Suppressor macrophage treated with lipopolysaccharide for 4 hours (primary cell): Measurements from ENCODE around the gene VPREB1.
A peak's percentile ranks its signal among the peaks of the same experiment; 100 is the strongest.
"Not testable (repeated sequence)": the region's sequence is repeated elsewhere in the genome, so short reads cannot be mapped to it uniquely, and the experiment has no call there.

Source experiments
- DNase-seq: peaks from one replicate; pipeline ENCODE4 v3.0.0-alpha.2; 2020

VPREB1 gene

DNA sequence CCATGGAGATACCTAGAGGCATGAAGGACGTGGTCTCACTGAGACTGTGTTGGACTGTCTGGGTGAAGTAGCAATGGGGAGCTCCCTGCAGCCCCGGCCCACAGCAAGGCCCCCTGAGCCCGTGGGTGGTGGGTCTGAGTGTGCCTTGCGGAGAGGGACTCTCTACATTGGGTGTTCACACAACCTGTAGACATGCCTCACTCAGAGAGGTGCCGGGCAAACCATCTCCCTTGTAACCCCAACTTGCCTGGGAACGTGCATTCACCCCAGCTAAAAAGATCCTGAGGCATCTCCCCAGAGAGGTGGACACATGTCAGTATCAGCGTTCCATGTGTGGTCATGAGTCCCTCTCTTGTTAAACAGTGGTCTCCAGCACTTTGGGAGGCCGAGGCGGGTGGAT, 2.1 kb downstream of the VPREB1 start:
- no peak for DNase-seq

DNA sequence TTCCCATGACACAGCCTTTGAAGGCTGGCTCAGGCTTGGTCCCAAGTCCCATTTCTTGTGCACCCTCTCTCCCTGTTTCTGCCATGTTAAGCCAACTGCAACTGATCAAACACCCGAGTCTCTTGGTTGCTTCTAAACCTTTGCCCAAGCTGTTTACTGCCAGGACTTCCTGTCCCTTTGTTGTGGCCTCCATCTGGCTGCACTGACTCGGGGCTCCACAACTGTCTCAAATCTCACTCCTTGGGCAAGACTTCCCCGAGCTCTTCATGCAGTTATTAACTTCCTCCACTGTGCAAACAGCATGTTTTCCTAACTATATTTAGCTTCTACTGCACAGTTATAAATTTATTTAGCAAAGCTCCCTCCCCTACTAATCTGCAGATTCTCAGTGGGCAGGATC, 4.3 kb downstream of the VPREB1 start:
- no peak for DNase-seq

DNA sequence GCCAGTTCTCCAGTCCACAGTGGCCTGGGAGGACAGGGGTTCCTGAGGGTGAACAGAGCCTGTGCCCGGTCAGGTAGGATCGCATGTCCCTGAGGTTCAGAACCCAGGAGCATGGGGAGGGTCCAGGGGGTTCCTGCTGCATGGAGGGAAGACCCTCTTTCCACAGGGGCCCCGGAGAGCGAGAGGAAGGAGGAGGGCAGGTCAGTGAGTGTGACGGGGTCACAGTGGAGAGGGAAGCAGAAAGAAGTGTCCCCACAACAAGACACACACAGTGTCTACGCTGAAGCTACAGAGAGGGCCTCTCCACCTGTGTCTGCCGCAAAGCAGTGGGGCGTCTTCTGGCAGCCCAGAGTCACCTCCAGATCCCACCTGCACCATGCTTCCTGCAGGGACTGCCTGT, 6.1 kb downstream of the VPREB1 start:
- not testable (repeated sequence) for DNase-seq

DNA sequence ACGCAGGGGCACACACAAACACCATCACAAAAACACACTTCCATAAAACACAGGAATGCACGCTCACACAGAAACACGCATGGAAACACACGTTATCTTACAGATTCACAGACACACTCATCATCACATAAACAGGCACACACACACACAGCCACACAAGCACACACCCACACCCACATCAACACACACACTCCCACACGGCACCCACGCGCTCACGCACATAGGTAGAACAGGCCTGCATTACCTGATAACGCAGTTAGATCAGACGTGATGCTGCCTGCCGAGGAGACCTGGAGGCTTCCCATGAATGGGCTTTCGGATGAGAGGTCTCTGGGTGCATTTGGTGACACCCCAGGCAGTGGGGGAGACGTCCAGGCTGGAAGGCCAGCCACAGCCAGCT, 11.5 kb downstream of the VPREB1 start:
- not testable (repeated sequence) for DNase-seq

DNA sequence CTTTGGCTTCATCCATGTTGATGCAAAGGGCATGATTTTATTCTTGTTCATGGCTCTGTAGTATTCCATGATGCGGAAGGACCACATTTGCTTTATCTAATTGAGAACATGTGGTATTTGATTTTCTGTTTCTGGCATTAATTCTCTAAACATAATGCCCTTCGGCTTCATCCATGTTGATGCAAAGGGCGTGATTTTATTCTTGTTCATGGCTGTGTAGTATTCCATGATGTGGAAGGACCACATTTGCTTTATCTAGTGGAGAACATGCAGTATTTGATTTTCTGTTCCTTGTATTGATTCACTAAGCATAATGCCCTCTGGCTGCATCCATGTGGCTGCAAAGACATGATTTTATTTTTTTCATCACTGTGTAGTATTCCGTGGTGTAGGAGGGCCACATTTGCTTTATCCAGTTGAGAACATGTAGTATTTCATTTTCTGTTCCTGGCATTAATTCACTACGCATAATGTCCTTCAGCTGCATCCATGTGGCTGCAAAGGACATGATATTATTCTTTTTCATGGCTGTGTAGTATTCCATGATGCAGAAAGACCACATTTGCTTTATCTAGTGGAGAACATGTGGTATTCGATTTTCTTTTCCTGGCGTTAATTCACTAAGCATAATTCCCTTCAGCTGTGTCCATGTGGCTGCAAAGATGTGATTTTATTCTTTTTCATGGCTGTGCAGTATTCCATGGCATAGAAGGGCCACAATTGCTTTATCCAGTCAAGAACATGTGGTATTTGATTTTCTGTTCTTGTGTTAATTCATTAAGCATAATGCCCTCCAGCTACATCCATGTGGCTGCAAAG, 14.2 kb downstream of the VPREB1 start:
- not testable (repeated sequence) for DNase-seq

DNA sequence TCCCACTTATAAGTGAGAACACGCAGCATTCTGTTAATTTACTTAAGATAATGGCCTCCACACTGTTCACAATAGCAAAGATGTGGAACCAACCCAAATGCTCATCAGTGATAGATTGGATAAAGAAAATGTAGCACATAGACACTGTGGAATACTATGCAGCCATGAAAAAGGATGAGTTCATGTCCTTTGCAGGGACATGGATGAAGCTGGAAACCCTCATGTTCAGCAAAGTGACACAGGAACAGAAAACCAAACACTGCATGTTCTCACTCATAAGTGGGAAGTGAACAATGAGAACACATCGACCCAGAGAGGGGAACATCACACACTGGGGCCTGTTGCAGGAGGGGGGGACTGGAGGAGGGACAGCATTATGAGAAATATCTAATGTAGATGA, 15.6 kb downstream of the VPREB1 start:
- DNase-seq, result not testable (repeated sequence)

DNA sequence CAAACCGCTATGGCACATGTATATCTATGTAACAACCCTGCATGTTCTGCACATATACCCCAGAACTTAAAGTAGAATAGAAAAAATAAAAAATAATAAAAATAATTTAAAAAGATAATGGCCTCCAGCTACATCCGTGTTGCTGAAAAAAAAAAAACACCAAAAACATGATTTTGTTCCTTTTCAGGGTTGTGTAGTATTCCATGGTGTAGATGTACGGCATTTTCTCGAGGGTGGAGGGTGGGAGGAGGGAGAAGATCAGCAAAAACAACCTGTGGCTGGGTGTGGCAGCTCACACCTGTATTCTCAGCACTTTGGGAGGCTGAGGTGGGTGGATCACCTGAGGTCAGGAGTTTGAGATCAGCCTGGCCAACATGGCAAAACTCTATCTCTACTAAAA, 16.0 kb downstream of the VPREB1 start:
- DNase-seq, result not testable (repeated sequence)

DNA sequence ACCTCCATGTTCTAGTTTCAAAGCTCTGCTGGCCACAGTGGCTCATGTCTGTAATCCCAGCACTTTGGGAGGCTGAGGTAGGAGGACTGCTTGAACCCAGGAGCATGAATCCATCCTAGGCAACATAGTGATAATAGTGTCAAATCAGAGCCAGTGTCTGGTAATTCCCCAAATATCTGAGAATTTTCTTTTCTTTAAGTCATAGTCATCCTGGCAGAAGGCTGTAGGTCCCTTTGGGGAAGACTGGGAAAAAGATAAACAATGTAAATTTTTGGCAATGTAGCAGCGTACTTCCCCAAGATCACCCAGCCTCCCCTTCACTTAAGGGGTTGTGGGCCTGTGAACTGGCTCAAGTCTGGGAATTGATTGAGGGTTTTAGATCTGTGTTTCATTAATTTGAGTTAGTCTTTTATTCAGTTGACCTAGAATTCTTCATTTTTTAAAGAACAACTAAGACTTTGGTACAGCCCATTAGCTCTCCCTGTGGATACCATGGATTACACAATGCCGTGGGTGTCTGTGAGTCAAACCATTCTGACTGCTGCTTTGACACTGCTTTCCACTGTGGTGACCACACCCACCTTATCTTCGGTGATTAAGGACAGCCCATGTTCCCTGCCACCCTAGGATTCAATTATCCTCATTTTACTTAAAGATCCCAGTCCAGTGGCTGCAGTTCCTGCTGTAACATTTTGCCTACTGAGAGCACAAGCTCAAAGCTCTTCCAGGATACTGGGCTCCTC, 17.9 kb downstream of the VPREB1 start:
- peak; percentile 60 for DNase-seq

DNA sequence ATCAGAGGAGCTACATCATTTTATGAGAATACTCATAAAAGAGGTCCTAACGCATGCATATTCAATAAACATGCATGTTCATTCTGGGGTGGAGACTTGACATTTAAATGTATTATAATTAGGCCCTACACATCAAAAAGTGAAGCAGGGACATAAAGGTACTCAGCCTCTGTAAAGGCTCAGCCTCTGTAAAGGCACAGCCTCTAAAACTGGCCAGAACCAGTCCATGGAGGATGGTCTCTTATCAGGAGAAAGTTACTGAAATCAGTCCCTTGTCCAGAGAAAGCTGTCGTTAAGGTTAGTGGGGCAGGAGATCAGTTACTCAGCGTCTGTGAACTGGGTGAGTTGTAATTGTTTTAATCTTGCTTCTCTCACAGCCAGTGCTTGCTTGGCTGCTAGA, 19.2 kb downstream of the VPREB1 start:
- DNase-seq, result not testable (repeated sequence)

DNA sequence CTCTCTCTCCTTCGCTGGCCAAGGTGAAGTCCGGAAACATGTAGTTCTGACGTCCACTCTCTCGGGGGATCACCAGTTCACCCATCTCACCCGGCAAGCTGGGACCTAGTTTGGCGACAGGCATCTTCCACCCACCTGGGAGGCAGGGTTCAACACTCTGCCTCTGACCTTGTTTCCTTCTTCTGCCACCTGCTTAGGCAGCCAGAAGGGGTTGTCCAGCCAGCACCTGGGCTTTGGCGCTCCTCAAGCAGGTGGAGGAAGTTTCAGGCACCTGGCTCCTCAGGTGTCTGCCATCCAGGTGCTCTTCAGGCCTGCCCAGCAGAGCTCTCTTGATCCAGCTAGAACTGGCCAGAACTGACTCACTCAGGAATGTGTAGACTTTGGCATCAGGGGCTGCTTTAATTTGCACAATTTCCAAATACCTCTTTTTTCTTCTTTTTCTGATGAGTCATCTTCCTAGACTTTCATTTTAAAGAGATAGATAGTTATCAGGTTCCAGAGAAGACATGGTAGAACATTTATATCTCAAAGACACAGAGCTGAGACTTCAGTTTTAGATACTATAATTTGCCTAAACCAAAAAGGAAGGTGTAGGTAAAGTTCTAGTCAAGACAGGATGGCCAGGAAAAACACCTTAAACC, 25.6 kb downstream of the VPREB1 start:
- DNase-seq, result not testable (repeated sequence)

DNA sequence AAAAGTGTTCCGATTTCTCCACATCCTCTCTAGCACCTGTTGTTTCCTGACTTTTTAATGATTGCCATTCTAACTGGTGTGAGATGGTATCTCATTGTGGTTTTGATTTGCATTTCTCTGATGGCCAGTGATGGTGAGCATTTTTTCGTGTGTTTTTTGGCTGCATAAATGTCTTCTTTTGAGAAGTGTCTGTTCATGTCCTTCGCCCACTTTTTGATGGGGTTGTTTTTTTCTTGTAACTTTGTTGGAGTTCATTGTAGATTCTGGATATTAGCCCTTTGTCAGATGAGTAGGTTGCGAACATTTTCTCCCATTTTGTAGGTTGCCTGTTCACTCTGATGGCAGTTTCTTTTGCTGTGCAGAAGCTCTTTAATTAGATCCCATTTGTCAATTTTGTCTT, 32.8 kb downstream of the VPREB1 start:
- DNase-seq, result not testable (repeated sequence)

DNA sequence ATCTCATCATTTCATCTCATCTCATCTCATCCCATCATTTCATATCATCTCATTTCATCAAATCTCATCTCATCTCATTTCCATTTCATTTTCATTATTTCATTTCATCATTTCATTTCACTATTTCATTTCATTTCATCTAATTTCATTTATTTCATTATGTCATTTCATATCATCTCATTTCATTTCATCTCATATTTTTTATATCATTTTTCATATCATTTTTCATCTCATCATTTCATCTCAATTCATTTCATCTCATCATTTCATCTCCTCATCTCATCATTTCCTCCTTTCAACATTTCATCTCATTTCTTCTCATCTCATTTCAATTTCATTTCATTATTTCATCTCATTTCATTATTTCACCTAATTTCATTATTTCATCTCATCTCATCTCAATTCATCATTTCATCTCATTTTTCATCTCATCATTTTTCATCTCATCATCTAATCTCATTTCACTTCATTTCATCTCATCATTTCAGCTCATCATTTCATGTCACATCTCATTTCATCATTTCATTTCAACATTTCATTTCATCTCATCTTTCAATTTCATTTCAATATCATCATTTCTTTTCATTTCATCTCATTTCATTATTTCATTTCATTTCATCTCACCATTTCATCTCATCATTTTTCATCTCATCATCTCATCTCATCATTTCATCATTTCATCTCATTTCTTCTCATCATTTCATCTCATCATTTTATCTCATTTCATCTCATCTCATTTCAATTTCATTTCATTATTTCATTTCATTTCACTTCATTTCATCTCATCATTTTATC, 40.6 kb downstream of the VPREB1 start:
- DNase-seq, result not testable (repeated sequence)

DNA sequence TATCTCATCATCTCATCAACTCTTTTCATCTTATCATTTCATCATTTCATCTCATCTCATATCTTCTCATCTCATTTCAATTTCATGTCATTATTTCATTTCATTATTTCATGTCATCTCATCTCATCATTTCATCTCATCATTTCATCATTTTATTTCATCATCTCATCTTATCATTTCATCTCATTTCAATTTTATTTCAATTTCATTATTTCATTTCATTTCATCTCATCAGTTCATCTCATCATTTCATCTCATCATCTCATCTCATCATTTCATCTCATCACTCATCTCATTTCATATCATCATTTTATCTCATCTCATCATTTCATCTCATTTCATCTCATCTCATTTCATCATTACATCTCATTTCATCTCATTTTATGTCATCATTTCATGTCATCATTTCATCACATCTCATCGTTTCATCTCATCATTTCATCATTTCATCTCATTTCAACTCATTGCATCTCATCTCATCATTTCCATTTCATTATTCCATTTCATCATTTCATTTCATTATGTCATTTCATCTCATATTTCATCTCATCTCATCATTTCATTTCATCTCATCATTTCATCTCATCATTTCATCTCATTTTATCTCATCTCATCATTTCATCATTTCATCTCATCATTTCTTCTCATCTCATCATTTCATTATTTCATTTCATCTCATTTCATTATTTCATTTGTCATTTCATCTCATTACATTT, 42.0 kb downstream of the VPREB1 start:
- DNase-seq, result not testable (repeated sequence)

DNA sequence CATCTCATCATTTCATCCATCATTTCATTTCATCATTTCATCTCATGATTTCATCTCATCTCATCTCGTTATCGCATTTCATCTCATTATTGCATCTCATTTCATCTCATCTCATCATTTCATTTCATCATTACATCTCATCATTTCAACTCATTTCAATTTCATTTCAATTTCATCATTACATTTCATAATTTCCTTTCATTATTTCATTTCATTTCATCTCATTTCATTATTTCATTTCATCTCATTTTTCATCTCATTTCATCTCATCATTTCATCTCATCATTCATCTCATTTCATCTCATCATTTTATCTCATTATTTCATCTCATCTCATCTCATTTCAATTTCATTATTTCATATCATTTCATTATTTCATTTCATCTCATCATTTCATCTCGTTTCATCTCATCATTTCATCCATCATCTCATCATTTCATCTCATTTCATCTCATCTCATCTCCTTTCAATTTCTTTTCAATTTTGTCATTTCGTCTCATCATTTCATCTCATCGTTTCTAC, 42.6 kb downstream of the VPREB1 start:
- DNase-seq, result not testable (repeated sequence)

DNA sequence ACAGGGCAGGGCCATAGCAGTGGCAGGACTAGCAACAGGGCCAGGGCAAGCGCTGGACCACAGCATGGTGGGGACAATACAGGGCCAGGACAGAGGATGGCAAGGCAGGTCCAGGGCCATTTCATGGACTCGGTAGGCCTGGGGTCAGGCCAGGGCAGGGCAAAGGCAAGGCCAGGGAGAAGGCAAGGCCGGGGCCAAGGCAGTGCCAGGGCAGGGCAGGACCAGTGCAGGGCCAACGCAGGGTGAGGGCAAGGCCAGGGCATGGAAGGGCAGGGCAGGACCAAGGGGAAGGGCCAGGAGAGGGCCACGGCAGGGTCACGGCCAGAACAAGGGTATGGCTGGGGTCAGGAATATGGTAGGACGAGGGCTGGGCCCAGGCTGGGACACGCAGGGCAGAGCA, 45.1 kb downstream of the VPREB1 start:
- not testable (repeated sequence) for DNase-seq

DNA sequence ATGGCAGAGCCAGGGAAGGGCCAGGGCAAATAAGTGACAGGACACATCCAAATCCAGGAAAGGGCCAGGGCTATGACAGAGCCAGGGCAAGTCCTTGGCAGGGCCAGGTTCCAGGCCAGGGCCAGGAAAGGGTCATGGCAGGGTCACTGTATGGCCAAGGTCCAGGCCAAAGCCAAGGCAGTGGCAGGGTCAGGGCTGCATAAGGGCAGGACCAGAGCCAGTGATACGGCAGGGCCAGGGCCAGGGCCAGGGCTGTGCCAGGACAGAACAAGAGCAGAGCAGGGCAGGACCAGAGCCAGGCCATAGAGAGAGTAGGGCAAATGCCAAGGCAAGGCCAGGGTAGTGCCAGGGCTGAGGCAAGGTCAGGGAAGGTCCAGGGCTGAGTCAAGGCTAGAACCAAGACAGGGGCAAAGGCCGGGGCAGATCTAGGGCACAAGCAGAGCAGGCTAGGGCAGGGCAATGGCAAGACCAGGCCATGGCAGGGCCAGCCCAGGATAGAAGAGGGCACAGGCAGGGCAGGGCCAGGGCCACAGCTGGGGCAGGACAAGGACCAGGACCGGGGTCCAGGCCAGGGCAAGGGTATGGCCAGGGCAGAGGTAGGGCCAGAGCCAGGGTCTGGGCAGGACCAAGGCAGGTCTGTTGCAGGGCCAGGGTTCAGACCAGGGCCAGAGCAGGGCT, 46.7 kb downstream of the VPREB1 start:
- not testable (repeated sequence) for DNase-seq

DNA sequence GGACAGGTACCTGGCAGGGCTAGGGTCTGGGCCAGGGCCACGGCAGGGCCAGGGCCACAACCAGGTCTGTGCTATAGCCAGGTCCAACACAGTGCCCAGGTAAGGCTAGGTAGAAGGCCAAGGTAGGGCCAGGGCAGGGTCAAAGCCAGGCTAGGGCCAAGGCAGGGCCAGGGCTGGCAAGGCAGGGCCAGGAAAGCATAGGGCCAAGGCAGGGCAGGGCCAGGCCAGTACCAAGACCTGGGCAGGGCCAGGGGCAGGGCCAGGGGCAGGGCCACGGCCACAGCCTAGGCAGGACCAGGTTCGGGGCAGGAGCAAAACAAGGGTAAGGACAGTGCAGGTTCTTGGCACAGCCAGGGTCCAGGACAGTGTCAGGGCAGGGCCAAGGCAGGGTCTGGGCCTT, 48.1 kb downstream of the VPREB1 start:
- DNase-seq, result not testable (repeated sequence)

DNA sequence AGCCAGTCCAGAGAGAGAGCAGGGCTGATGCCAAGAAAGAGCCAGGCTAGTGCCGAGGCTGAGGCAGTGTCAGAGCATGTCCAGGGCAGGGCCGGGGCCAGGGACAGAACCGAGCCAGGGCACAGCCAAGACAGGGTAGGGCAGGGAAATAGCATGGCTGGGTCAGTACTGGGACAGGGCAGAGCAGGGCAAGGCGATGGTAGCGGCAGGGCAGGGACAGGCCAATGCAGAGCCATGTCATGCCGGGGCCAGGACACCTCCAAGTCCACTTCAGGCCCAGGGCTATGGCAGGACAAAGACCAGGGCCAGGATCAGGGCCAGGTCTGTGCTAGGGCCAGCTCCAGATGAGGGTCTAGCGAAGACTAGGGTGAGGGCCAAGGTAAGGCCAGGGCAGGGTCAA, 48.9 kb downstream of the VPREB1 start:
- DNase-seq, result not testable (repeated sequence)

DNA sequence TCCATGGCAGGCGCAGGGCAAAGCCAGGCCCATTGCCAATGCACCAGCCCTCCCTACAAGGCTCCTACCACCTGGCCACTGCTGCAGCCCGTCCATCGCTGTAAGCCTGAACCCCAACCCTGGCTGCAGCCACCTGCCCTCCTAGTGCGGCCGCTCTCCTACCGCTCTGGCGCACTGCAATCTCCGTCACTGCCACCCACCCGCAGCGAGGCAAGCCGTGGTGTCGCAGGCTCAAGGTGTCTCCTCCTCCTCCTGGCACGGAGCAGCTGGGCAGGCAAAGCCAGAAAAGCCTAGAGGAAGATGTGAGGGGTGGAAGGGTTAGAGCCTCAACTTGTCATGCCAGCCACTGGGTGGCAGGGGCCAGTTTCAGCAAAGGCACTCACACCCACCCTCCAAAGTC, 50.1 kb downstream of the VPREB1 start:
- DNase-seq, result not testable (repeated sequence)
